Activated gamma-delta T cell (primary cell): Measurements from ENCODE around the gene CCDC77.
"Not testable (repeated sequence)": the region's sequence is repeated elsewhere in the genome, so short reads cannot be mapped to it uniquely, and the experiment has no call there.

ENCODE experiments used
- DNase-seq: peaks from one replicate; lab custom pipeline; 2025; lab: John Stamatoyannopoulos, UW
- total RNA-seq, 2 donors: gene quantifications; one replicate each; lab custom pipeline; 2026; lab: John Stamatoyannopoulos, UW

Gene CCDC77
- total RNA-seq, result 14.0 to 15.9 reads per million in 2 donors

DNA sequence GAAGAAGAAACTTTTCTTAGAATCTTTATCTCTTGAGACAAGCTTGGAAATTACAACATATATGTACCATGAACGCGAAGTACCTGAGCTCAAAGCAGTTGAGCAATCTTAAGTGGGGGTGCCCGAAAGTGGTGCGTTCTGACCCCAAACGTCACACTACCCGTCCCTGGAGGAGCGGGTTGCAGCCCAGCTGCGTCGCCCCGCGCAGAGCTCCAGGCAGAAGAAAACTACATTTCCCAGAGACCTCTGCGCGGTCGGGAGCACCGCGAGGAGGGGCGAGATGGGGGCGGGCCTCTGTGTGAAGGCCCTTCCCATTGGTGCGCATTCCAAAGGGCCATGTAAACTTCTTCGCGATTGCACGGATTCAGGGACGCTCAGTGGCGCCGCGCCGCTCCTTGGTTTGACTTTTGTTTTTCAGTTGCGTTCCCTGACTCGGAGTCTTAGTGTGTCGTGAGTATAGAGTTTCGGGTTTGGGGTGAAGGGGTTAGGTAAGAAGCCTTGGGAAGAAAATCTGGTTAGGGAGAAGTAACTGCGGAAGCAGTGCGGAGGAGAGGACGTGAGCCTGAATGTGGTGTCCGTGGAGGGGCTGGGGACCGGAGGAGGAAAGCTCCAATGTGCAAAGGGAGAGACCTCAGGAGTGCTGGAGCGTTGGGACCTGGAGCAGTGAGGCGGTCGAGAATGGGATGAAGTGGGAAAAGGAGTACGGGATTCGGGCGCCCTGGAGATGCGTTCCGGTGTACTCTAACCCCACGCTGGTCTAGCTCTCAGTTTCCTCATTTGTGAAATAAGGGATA lies at the start of gene CCDC77:
Gene CCDC77 (plus strand): TSS at position 410 of the 794 bp plus-strand sequence. CDS start 7,740 bp downstream, outside the sequence.
- no peak for DNase-seq

DNA sequence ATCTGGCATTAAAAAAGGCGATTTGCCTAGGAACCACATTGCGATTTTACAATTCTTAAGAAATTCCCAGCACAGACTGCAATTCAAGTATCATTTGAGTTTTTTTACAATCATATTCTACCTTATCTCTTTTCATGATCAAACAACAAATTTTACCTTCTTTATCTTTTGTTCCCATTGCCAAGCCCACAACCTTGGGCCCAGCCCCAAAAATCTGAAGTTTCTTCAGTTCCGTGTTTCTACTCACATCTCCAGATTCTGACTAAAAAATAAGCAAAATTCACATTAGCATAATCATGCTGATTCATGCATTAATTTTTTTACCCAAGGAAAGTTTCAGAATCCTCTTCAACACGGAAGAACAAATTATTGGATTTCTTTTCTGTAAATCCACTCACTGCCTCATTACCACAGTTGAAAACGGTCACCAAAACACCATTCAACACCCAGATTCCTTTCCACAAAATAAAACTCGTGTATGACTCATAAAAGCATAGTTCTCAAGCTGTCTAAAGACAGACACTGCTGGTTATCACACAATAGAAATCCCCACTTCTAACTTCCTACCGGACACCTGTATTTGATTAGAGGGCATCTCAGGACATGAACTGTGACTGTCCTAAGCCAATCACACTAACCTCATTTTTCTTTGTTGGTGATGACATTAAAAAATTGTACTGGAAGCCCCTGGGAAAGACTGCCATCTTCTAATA lies 45.0 kb upstream of the CCDC77 start:
- no peak for DNase-seq

DNA sequence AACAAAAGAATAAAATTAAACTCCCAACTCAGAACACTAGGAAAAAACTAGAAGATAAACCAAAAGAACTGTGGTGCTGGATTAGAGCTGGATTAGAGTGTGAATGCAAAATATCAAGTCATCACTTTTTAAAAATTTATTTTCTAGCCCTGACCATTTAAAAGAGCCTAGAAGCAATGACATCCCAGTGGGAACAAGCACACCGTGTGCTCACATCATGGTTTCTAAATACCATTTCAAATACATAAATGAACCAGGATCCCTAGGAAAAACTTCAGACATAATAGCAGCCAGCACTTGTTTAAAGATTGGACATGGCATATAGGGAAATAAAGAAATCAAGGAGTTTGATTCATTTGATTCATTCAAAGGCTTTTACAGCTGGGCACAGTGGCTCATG lies 42.4 kb upstream of the CCDC77 start:
- DNase-seq, result no peak

DNA sequence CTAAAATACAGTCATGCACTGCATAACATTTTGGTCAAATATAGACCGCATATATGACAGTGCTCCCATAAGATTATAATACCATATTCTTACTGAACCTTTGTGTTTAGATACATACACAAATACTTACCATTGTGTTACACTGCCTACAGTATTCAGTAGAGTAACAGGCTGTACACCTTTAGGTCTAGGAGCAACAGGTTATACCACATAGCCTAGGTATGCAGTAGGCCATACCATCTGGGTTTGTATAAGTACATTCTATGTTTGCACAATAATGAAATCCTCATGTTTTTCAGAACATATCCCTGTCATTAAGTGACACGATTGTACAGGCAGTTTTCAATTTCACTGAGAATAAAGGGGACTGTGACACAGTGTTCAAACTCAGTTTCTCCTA lies 34.6 kb upstream of the CCDC77 start:
- DNase-seq, result no peak

DNA sequence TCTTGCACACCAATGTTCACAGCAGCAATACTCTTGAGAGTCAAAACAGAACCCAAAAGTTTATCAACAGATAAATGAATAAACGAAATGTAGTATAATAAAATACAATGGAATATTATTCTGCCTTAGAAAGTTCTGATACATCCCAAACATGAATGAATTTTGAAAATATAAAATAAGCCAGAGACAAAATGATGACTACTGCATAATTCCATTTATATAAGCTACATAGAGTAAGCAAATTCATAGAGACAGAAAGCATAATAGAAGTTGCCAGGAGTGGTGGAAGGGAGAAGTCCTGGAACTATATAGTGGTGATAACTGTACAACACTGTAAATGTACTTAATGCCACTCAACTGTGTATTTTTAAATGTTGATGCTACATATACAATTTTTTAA lies 33.5 kb upstream of the CCDC77 start:
- no peak for DNase-seq

DNA sequence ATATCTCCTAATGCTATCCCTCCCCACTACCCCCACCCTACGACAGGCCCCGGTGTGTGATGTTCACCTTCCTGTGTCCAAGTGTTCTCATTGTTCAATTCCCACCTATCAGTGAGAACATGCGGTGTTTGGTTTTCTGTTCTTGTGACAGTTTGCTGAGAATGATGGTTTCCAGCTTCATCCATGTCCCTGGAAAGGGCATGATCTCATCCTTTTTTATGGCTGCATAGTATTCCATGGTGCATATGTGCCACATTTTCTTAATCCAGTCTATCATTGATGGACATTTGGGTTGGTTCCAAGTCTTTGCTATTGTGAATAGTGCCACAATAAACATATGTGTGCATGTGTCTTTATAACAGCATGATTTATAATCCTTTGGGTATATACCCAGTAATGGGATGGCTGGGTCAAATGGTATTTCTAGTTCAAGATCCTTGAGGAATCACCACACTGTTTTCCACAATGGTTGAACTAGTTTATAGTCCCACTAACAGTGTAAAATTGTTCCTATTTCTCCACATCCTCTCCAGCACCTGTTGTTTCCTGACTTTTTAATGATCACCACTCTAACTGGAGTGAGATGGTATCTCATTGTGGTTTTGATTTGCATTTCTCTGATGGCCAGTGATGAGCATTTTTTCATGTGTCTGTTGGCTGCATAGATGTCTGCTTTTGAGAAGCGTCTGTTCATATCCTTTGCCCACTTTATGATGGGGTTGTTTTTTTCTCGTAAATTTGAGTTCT lies 30.5 kb upstream of the CCDC77 start:
- not testable (repeated sequence) for DNase-seq

DNA sequence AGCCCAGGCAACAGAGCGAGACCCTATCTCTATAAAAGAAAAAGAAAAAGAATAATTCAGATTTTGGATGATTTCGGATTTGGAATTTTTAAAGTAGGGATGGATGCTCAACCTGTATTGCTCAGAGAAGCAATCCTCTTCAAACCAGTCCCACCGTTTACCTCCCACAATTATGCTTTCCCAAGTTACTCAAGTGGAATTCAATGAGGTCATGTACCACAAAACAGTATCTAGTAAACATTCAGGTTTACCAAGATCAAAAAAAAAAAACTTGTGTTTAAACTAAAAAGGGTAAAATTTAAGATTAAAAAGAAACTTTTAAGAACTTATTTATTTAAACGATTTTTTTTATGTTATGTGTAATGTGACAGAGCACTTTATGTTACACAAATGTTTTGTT lies 14.8 kb upstream of the CCDC77 start:
- DNase-seq, result no peak

DNA sequence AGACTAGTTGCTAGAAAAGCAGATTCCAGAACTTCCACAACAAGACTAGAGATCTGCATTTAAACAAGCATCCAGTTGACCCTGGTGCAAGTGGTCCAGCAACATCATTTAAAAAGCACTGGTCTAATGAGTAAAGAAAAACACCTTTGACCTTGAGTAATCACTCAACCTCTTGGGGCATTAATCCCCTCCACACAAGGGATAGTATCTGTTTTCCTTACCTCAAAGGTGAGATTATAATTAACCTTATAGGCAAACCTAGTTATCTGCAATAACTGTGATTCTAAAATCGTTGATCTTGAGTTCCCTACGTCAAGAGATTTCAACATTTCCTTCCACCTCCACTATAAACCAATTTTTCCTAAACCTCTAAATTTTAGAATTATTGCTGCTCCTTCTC lies 13.4 kb upstream of the CCDC77 start:
- no peak for DNase-seq

DNA sequence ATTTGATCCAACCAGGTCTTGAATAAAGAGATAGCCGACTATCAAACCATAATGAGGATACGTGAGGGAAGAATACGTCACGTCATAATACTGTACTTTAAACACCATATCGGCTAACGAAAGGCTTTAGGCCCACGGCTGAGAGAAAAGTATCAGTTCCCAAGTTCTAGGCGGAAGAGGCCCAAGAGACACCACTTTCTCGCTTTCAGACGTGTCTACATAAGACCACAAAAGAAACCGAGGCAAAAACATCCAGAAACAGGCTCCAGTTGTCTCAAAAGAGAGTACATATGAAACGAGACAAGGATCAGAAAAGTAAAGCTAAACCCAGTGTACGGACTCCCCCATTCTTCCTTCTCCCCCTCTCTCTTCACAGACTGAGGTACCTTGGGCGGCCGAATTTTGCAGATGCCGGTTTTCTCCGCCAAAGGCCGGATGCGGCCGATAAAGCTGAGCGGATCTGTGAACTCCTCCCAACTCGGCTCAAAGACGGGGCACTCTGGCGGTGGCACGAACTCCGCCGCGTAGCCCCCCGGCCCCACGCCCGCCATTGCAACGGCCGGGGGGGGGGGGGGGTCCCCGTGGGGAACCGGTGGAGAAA lies 12.8 kb upstream of the CCDC77 start:
- no peak for DNase-seq

DNA sequence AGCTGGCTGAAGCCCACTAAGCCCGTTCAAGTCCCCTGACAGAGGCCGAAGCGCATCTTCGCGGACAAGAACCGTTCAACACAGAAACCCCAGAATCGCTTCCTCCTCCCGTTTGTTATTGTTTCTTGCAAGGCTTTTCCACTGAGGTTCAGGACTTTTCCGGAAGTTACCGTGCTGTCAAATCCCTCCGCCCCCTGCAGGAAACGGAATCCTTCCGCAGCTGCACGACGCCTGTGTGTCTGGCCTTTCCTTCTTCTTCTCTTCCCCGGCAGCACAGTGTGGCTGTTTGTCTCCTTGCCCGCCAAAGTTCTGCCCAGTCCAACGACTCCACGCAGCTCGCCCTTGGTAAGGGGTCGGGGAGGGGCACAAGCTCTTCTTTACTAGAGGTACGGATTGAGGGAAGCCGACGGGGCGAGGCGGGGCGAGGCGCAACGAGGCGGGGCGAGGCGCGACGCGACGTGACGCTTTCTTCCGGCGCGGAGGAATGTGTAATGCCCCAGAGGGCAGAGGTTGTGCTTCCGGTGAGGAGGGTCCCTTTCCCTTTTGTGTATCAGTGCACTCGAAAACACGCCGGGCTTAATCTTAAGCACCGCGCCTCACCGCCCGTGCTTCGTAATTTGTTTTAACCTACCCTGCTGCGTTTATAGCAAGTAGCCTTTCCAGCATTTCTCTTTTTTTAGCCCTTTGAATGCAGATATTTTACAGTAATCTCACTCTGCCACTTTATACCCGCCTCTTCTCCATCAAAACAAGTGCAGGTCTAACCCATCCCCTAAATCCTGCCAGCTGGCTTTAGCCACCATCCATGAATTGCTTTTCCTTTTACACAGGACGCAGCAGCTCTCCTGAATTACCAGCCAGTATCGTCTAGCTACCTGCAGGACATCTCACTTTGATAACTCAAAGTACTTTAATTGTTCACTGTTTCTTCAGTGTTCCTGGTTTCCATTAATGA lies 12.0 kb upstream of the CCDC77 start, which contains the start of gene KDM5A:
Gene KDM5A (minus strand): TSS at position 179 of the 955 bp plus-strand sequence. CDS start 229 bp downstream, outside the sequence.
- DNase-seq, result no peak

DNA sequence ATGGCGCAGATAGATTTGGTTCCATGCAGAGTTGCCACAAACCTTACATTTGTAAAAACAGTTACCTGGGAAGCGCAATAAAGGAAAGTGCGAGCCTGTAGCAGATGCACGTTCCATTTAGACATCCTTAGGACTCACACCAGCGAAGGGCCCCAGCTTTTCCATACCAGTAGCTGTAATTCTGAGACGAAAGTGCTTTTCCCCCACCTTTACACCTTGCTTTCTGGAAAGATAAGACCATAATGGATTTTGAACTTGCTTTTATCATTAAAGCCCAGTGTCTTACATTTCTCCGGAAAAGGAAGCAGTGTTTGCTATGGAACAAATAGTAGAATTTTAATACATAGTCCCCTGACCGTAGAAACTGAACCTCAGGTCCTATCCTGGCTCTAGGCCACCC lies 616 bp upstream of the CCDC77 start:
- no peak for DNase-seq

DNA sequence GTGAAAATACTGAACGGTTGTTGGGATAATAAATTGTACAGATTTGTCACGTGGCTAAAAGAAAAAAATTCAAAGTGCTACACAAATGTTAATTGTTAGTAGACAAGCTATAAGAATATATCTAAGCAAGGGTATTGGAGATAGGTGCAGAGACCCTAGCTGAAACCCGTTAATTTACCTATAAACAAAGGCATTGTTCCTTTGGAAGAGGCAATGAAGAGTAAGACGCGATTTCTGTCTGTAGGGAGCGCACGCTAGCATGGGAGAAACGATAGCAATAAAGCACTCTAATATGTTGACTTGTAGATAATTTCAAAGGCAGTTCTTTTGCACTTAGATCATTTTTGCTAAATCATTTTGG lies 565 bp downstream of the CCDC77 start:
- no peak for DNase-seq

DNA sequence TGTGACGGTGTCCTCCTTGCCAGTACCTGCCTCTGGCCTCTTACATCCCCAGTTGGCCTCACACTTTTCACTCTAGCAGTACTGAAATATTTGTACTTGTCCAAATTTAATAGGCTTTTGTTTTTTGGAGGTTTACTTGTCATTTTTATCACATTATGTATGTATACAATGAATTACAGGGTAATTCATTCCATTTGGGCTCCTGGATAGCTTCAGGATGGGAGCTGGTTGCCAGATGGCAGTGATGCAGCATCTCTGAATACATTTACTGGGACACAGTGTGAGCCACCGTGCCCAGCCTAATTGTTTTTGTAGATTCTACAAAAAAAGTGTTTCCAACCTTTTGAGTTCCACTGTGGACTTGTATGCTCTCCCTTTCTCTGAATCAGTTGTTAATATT lies 13.4 kb downstream of the CCDC77 start:
- no peak for DNase-seq

DNA sequence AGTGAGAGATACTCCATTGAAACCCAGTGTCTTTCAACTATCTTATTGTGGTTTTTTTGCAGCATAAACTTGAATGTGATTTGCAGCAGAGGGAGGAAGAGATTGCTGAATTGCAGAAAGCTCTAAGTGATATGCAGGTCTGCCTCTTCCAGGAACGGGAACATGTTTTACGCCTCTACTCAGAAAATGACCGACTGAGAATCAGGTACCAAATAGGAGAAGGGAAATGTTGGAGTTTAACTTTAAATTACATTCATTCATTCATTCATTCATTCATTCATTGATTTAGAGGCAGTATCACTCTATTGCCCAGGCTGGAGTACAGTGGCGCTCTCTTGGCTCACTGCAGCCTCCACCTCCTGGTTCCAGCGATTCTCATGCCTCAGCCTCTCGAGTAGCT lies 17.0 kb downstream of the CCDC77 start:
- DNase-seq, result no peak

DNA sequence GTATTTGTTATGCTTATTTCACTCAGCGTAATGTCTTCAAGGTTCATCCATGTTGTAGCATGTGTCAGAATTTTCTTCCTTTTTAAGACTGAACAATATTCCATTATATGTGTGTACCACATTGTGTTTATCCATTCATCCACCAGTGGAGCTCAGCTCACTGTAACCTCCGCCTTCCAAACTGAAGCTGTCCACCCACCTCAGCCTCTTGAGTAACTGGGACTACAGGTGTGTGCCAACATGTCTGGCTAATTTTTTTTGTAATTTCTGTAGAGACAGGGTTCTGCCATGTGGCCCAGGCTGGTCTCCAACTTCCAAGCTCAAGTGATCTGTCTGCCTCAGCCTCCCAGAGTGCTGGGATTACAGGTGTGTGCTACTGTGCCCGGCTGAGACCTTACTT lies 21.1 kb downstream of the CCDC77 start:
- DNase-seq, result no peak

DNA sequence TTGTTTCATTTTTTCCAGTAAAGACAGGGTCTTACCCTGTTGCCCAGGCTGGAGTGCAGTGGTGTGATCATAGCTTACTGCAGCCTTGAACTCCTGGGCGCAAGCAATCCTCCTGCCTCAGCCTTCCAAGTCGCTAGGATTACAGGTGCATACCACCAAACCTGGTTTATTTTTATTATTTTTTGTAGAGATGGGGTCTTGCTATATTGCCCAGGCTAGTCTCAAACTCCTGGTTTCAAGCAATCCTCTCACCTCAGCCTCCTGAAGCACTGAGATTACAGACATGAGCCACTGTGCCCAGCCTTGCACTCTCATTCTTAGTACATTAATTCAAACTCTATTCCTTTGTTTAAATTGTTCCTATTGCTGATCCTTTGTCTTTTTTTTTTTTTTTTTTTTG lies 34.3 kb downstream of the CCDC77 start:
- DNase-seq, result not testable (repeated sequence)

DNA sequence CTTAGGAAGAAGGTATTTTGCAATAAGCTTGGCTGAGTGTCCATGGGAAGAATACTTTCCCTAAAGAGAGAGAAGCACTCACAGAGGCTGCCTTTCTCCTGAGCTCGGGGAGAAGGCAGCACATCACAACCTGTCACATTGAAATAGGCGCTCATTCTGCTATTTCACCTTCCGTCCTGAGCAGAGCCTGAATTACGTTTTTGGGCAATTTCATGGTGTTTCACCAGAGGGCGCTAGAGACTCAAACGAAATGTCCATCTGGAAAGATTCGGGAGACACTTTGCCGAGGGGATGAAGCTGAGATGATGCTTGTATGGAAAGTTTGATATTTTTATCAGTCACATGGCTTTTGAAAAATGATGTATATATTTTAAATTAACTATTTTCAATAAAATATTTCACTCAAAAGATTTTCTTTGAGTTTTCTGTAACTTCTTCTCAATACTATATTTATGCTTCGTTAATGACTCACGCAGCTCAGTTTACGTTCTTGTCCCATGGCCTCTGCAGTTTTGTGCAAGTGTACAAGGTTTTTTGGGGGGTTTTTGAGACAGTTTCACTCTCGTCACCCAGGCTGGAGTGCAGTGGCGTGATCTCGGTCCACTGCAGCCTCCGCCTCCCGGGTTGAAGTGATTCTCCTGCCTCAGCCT lies 40.9 kb downstream of the CCDC77 start:
- no peak for DNase-seq

DNA sequence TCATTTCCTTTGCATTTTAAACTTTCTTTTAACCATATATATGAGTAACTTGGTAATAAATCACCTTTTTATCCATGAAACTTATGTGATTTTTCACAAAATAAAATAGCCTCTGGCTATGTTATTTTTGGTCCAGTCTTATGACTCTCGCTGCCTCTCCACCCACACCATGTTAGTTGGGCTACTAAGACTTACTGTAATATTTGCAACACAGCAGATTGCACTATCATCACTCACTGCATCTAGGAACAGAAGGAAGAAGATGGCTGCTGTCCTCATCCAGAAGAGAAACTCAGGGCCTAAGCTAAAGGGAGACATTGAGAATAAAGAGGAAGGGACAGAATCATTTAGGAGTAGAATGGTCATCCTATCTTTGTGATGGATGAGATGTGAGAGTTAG lies 45.7 kb downstream of the CCDC77 start:
- no peak for DNase-seq

DNA sequence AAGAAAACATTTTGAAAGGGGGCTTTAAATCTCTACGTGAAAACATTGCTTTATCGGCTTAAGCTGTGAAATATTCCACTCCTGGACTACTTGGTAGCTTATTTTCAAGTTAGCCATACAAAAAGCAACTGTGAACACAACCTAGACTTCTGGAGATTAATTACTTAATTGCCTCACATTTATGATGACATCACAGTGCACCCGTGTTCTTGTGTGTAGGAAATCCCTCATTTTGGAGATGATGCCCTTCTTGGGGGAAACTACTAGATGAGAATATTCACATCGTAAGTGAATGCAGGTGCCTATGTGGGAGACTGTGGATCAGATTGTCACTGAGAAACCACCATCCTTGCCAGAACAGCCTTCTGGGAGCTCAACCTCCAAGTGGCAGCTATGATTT lies 47.8 kb downstream of the CCDC77 start:
- no peak for DNase-seq

DNA sequence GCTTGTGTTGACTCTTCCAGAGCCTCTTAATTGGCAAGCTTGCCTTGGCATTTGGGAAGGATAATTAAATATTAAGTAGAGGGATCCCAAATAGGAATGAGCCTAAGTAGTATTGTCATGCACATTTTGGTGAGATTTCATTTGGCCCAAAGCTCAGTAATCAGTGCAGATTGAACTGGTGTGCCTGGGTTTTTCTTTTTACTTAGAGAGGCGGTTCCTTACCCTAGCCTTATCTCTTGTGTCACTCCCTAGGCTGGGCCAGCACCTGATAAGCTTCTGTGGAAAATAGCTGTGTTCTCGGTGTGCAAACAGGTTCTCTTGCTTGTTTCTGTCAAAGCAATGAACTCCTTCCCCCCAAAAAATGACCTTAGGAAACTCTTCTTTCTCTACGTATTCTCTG lies 49.0 kb downstream of the CCDC77 start:
- DNase-seq, result no peak
